ENCODE measurements around the gene FBXL17. TPM values are rescaled to one million over a fixed set of nuclear protein-coding genes. Genes with fewer than 3 reads are reported as not detected.

The FBXL17 gene
- total and polyA plus RNA-seq, 2 of the 4 experiments (the other 2 are of a cell fraction), result 3.9 to 8.1 TPM

- H3K18ac ChIP-seq (ENCODE audit: low read depth, low read length), result no peak overlapping the region
- in situ Hi-C loops (cut with MboI; ENCODE audit: low sequenced_read_pairs) (no loop called here), dilution Hi-C loops (cut with HindIII; ENCODE audit: low sequenced_read_pairs, unreplicated experiment) (no loop called here), intact Hi-C loops (cut with micrococcal nuclease) (no loop called here)
- no peak overlapping the region for H3K4me3 ChIP-seq (ENCODE audit: insufficient read depth, low read depth, low read length)
- no peak overlapping the region for H2BK120ac ChIP-seq (ENCODE audit: low read depth, low read length)
- no peak for TF ChIP-seq MXI1 (IDR thresholded peaks at IDR 0.05; ENCODE audit: borderline replicate concordance, low read depth, low read length)
- no peak for TF ChIP-seq BHLHE40 (IDR thresholded peaks at IDR 0.05; ENCODE audit: low read depth, low read length)
- no peak for TF ChIP-seq NFE2L2 (IDR thresholded peaks at IDR 0.05; ENCODE audit: low read depth, low read length)
- TF ChIP-seq POLR2A (IDR thresholded peaks at IDR 0.05; ENCODE audit: low read depth, low read length), result no peak
- no peak for TF ChIP-seq MAZ (IDR thresholded peaks at IDR 0.05; ENCODE audit: borderline replicate concordance, low read depth, low read length)
- TF ChIP-seq RCOR1 (IDR thresholded peaks at IDR 0.05; ENCODE audit: insufficient replicate concordance, low read length), result no peak
- TF ChIP-seq SMC3 (IDR thresholded peaks at IDR 0.05; ENCODE audit: low read depth, low read length), result no peak
- no peak for TF ChIP-seq ELK1 (IDR thresholded peaks at IDR 0.05; ENCODE audit: borderline replicate concordance, low read depth, low read length)
- TF ChIP-seq, protein P1, sequence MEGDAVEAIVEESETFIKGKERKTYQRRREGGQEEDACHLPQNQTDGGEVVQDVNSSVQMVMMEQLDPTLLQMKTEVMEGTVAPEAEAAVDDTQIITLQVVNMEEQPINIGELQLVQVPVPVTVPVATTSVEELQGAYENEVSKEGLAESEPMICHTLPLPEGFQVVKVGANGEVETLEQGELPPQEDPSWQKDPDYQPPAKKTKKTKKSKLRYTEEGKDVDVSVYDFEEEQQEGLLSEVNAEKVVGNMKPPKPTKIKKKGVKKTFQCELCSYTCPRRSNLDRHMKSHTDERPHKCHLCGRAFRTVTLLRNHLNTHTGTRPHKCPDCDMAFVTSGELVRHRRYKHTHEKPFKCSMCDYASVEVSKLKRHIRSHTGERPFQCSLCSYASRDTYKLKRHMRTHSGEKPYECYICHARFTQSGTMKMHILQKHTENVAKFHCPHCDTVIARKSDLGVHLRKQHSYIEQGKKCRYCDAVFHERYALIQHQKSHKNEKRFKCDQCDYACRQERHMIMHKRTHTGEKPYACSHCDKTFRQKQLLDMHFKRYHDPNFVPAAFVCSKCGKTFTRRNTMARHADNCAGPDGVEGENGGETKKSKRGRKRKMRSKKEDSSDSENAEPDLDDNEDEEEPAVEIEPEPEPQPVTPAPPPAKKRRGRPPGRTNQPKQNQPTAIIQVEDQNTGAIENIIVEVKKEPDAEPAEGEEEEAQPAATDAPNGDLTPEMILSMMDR (conservative IDR thresholded peaks at IDR 0.05; ENCODE audit: low read depth, low read length), result no peak
- TF ChIP-seq FOS (IDR thresholded peaks at IDR 0.05; ENCODE audit: low read depth, low read length), result no peak
- no peak for TF ChIP-seq MAFK (IDR thresholded peaks at IDR 0.05; ENCODE audit: low read depth, low read length)
- TF ChIP-seq CEBPB (IDR thresholded peaks at IDR 0.05; ENCODE audit: low read depth, low read length), result no peak
- TF ChIP-seq CHD1 (IDR thresholded peaks at IDR 0.05; ENCODE audit: low read depth, low read length), result no peak
- TF ChIP-seq RAD21 (IDR thresholded peaks at IDR 0.05; ENCODE audit: low read length), result no peak
- H4K5ac ChIP-seq (ENCODE audit: low read depth, low read length), result no peak overlapping the region
- H3K9me3 ChIP-seq (ENCODE audit: control insufficient read depth, insufficient read depth, low read length), result peaks cover 14% of the 10 kb centered on the region
- H3K36me3 ChIP-seq (ENCODE audit: control insufficient read depth, insufficient read depth, low read length), result peaks cover 2% of the 10 kb centered on the region; the same call in 1 of the 2 replicates
- no peaks in the 10 kb centered on the region for H4K20me1 ChIP-seq (ENCODE audit: insufficient read depth, low read length)
- no peak overlapping the region for H3K14ac ChIP-seq (replicated peaks; ENCODE audit: low read depth, low read length)
- H3K27ac ChIP-seq (ENCODE audit: insufficient read depth, low read length), result no peak overlapping the region
- H3K27me3 ChIP-seq (ENCODE audit: control insufficient read depth, insufficient read depth, low read length), result no peaks in the 10 kb centered on the region
- no peaks in the 10 kb centered on the region; the same call in 1 of the 2 replicates for H3K9me1 ChIP-seq (ENCODE audit: insufficient read depth, low read length)
- peaks cover 9 to 11% of the 10 kb centered on the region in 2 experiments; a peak in 3 of 4 replicates for H3K79me1 ChIP-seq (ENCODE audit: low read depth in 1 of 2, low read length in 2 of 2)
- no peak overlapping the region for H2BK20ac ChIP-seq (ENCODE audit: low read depth, low read length)
- H2BK5ac ChIP-seq (ENCODE audit: low read depth, low read length, poor library complexity, severe bottlenecking), result no peak overlapping the region
- H3K4me1 ChIP-seq (ENCODE audit: control insufficient read depth, insufficient read depth, low read length), result no peaks in the 10 kb centered on the region
- no peak overlapping the region for H3K4me2 ChIP-seq (ENCODE audit: low read depth, low read length)
- no peak overlapping the region for H2BK15ac ChIP-seq (ENCODE audit: low read depth, low read length)
- H4K8ac ChIP-seq (ENCODE audit: low read depth in 2 of 2, low read length in 2 of 2), result no peak overlapping the region
- ChIA-PET CTCF (no interaction called here), POLR2A (ENCODE audit: unreplicated experiment) (no interaction called here)
- no peak overlapping the region for H4K91ac ChIP-seq (ENCODE audit: insufficient read depth, low read depth, low read length)
- DNase-seq (no peak), ATAC-seq (ENCODE audit: low read depth) (no peak)
- H2AK9ac ChIP-seq (replicated peaks; ENCODE audit: low read depth, low read length, poor library complexity), result no peak overlapping the region
- H3K23ac ChIP-seq (ENCODE audit: low read depth, low read length), result no peak overlapping the region
- no peak overlapping the region for H2AFZ ChIP-seq (replicated peaks; ENCODE audit: low read length, poor library complexity)
- no peak overlapping the region for H2AK5ac ChIP-seq (ENCODE audit: low read depth, low read length)
- H3K9ac ChIP-seq (ENCODE audit: low read depth, low read length), result no peak overlapping the region
- no TSS peak for BruUV-seq (replicated peaks)
- no peak overlapping the region for H3K56ac ChIP-seq (ENCODE audit: extremely low read depth, insufficient read depth, low read length)
- H3K4ac ChIP-seq (ENCODE audit: low read depth, low read length), result no peak overlapping the region
Observed at GRCh38 chr5:108373426-108373825, 8.5 kb downstream of the FBXL17 start.

Measured in IMR-90 (cell line).